ENCODE data around the gene DMBT1.

DMBT1 gene

DNA sequence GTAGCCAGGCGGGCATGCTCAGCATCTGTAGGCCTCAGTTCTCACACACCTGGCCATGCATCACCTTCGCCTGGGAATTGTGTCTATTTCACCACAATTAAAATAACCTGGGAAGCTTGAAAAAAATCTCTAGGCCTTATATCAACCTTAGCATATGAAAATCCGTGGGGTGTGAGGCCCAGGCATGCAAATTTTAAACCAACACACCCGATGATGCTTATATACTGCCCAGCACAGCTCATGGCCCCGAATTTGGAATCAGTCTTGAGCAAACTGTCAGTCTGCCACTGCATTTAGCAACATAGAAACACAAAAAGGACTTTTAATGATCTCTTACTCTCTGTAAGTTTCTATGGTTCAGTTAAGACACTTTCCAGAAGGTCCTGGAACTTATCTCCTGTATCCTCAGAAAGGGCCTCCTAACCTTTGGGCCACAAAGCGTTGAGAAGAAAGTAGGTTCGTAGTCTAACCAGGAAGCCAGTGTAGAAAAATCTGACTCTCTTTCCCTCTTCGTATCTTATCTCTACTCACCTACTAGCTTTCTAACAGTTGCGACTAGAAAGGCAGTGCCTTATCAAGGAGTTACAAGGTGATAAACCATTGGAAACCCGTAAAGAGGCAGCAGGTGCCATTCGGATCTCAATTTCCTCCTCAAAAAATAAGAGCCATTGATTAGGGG is 12.0 kb upstream of the DMBT1 start:
- no peak for DNase-seq (ENCODE audit: low read depth in 1 of 2, low spot score in 1 of 2)

DNA sequence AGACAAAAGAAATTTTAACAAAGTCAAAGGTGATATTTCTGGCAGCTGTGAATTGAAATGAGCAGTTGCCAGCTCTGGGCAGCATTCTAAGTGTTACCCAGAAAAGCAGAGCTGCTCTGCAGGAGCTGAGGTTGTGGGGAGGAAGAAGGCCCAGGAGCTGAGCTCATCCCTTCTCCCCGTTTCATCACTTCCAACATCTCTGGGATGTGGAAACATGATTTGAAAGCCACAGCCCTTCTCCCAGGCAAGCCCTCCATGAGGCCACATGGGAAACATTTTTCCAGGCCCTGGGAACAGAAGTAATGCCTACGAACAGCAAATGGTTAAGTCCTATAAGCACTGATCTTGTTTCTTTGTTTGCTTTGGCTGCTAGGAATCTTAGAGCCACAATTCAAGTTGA is 10.9 kb upstream of the DMBT1 start:
- DNase-seq (ENCODE audit: low read depth in 1 of 2, low spot score in 1 of 2) = no peak

DNA sequence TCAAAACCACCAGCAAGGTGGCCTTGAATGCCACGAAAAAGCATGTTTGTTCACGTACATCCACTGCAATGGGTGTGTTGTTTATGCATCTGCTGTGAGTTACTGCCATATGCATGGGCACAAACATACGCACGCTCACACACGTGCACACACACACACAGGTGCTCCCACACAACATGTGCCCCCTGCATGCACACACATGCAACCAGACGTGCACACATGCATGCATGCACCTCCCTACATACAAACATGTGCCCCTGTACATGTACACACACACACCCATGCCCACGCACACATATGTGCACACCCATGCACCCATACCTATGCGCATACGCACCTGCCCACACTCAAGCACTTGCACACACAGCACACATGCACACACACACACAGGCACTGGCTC is 10.1 kb upstream of the DMBT1 start:
- no peak for DNase-seq (ENCODE audit: low read depth in 1 of 2, low spot score in 1 of 2)

DNA sequence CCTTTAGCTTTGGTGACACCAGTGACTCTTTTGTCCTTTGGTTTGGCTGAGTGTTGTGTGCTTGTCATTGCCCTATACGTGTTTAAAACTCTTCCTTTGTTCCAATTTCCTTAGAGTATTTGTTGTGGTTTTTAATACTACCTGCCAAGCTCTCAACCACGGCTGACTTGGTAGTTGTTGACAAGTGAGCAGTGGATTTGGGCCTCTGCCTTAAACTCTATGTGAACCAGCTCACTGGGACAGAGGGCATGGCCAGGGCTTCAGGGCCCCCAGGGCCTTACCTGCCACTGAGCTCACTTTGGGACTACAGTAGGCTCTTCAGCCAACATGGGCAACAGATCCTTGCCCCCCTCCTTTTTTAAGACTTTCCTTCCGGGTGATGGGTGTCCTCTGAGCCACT is 9.6 kb upstream of the DMBT1 start:
- DNase-seq (ENCODE audit: low read depth in 1 of 2, low spot score in 1 of 2) = no peak

DNA sequence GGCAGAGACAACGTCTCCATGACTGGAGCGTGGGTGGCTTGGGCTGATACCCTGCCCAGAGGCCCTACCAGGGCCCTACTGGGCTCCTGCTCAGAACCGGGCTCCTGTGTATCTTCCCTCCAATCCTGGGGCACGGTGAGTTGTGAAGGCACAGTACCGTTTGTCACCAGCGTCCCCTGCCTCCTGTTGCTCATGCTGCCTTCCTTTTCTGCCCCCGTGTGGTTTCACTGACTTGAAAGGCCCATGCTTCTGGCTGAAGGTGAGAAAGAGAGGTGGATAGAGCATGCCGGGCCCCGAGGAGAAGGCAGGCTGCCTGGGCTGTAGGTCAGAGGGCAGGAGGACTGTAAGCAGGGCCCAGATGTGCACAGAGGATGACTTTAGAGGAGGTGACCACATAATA is 9.1 kb upstream of the DMBT1 start:
- peak in 1 of 2 donors; percentile 9 for DNase-seq (ENCODE audit: low read depth in 1 of 2, low spot score in 1 of 2)

DNA sequence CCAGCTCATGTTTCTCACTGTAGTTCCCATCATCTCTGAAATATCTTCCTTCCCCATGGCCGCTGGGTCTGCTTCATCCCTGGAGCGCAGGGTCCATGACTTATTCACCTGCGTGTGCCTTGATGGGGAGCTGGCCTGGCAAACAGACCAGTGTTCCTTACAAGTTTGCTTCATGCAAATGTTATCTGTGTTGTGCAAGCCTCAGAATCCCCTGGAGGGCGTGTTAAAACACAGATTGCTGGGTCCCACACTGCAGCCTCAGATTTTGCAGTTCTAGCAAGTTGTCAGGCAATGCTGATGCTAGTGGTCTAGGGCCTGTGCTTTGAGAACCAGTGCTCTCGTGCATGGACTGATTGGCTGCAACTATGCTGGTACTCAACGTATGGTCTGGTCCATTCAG is 7.2 kb upstream of the DMBT1 start:
- no peak for DNase-seq (ENCODE audit: low read depth in 1 of 2, low spot score in 1 of 2)

DNA sequence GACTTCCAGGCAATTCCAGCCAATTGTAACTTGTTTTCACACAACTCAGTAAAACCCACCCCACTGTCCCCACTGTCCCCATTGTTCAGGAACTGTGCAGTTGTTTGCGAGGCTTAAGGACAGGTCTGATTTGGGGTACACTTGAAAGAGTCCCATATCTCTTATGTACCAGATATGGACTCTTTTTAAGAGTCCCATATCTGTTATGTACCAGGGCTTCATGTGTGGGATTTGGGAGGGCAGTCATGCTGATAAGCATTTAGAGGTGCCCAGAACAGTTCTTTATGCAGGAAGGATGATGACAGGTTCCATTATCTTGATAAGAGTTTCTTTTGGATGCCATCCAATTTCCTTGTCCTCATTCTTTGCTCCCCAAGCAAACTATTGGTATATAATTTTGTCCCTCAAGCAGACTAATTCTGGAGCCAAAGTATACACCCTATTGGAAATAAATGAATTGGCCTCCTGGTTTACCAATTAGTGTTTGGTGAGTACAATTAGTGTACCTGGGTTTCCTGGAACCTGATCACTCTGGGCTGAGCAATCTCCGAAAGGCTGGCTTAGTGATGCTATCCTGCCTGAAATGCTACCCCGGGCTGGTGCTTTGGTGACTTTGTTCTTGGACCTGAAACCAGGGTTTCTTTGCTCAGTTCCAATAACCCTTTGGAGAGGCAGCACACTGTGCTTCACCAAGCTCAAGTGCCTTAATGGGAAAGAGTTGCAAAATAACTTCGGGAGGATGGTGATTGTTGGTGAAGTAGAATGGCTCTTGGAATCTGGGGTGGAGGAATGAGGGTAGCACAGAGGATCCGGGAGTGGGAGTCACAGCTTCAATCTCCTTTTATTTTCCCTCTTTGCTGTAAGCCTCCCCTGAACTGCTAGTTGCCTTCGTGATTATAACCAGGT is 6.2 kb upstream of the DMBT1 start:
- no peak for DNase-seq (ENCODE audit: low read depth in 1 of 2, low spot score in 1 of 2)

DNA sequence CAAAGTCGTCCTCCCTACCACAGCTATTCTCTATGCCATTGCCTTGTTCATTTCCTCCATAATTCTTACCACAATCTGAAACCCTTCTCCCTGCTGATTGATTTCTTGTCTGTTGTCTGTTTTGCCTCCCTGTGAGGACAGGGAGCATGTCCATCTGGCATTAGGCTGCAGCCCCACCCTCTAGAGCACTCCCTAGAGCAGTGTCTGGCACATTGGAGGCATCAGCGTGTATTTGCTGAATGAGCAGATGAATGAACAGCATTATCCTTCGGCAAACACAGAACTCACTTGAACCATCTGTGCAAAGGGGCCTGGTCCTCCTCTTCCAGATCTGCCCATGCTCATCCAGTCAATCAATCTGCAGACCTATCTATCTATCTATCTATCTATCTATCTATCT is 5.1 kb upstream of the DMBT1 start:
- no peak for DNase-seq (ENCODE audit: low read depth in 1 of 2, low spot score in 1 of 2)

DNA sequence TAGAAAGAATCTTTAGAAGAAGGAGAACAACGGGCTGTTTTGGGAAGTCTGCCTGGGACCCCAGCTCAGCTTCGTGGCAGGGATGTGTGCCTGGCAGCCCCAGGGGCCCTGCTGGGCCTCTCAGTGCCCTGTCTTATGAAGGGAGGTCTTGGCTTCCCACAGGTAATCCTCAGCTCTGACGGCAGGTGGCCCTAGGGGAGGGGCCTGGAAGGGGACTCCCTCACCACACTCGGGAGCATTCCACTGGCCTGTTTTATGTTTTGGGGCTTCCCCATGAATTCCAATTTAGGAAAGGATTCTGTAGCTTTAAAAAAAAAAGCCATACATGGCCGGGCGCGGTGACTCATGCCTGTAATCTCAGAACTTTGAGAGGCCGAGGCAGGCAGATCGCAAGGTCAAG is 3.0 kb upstream of the DMBT1 start:
- DNase-seq (ENCODE audit: low read depth in 1 of 2, low spot score in 1 of 2) = no peak

DNA sequence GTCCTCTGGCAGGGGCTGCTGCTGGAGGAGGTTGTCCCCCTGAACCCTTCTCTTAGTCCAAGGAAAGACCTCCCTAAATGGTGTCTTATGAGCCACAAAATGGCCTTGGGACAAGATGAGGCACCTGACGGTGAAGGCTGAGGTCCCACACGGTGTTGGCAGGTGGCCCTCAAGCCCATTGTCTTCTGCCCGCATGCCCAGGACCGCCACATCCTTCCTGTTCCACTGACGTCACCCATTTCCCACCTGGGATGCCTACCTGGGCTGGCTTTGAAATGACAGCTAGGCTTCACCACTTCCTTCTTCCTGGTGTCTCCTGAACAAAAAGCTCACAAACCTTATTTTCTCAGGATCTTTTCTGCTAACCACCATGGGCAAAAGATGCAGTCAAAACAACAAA is 2.1 kb upstream of the DMBT1 start:
- DNase-seq (ENCODE audit: low read depth in 1 of 2, low spot score in 1 of 2) = no peak

DNA sequence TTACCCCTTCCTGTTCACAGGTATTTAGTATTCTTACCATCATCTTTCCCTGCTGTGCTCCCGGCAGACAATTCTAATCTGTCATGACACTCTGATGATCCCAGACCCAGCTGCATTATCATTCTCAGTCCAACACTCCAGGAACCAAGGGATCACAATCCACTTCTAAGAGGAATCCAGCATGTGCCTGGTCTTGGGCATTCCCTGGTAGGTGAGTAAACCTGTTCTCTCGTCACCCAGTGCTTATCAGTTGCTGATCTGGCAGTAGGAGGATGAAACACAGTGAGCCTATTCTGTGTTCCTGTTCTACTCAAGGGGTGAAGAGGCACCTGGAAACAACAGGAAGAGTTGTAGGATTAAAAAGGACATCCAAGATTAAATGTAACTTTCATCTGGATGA is 1.3 kb upstream of the DMBT1 start:
- DNase-seq (ENCODE audit: low read depth in 1 of 2, low spot score in 1 of 2) = no peak

DNA sequence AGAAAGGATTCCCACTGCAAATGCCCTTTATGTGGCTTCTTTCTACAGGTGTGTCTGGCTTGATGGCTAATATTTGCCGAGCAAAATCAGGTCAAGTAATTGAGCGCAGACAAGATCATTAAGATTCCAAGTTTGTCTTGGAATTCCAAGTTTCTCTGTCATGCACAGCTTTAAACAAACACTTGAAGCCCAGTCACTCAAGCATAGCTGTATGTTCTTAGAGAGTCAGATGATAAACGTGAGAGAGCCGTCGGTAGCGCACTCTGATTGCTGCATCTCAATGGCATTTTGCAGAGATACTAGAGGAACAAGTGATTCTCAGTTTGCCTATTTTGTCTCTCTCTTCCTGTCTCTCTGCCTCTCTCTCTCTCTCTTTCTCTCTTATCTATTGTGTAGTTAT is 658 bp downstream of the DMBT1 start:
- DNase-seq (ENCODE audit: low read depth in 1 of 2, low spot score in 1 of 2) = no peak

DNA sequence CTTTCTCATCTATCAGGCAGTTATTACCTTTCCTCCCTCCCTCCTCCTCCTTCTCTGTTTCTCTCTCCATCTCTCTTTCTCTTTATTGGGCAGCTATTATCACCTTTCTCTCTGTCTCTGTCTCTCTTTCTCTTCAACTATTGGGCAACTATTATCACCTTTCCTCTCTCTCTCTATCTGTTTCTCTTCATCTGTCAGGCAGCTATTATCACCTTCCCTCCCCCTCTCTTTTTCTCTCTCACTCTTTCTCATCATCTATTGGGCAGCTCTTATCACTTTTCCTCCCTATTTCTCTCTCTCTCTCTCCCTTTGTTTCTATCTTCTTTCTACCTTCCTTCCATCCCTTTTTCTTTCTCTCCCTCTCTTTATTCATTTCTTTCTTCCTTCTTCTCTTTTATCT is 1.2 kb downstream of the DMBT1 start:
- DNase-seq (ENCODE audit: low read depth in 1 of 2, low spot score in 1 of 2) = no peak

DNA sequence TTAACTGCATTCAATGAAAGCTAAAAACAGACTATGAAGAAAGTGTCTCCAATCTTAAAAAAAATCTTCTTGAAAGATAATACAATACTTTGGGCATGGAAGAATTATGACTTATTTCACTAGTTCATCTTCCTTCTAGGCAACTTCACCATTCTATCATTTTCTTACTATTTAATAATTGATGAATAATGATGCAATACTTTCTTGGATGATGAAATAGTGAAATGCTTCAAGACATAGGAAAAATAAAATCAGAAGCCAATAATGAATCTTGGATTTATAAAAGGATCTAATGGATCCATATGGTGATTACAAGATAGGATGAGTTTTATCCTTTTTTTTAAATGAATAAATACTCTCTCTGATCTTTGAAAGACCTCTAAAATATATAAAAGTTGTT is 4.4 kb downstream of the DMBT1 start:
- DNase-seq (ENCODE audit: low read depth in 1 of 2, low spot score in 1 of 2) = no peak

DNA sequence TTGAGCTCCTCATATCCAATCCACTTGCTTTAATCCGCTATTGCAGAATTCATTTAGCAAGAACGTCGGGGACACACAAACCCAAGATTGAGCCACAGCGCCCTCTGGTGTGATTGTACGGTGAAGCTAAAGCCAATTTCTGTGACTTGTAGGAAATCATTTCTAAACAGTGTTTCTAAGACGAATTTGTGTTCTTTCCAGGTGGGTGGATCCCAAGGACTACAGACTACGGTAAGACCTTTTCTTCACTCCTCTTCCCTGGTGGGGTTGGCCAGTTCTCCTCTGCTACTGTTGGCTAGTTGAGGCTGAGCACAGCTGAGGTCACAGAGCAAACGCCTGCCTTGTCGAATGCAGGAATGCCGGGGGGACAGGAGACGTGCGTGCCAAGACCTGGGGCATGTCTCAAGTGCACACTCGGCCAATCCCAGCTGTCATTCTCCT is 5.2 kb downstream of the DMBT1 start:
- peak; percentile 38 to 62 for DNase-seq (ENCODE audit: low read depth in 1 of 2, low spot score in 1 of 2)

DNA sequence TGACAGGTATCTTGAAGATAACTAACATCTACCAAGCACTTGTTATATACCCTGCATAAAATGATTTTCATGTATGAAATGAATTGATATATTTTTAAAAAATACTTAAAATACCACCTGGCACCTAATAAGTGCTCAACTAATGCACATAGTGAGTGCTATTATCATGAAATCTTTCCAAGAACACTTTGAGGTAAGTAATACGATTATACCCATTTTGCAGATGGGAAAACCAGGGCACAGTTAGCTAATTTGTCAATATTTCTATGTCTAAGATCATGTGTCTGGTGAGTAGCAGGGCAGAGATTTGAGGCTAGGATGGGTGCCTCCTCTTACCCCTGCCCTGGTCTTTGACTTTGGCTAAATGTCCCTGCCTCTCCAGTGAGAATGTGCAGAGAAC is 6.1 kb downstream of the DMBT1 start:
- no peak for DNase-seq (ENCODE audit: low read depth in 1 of 2, low spot score in 1 of 2)

DNA sequence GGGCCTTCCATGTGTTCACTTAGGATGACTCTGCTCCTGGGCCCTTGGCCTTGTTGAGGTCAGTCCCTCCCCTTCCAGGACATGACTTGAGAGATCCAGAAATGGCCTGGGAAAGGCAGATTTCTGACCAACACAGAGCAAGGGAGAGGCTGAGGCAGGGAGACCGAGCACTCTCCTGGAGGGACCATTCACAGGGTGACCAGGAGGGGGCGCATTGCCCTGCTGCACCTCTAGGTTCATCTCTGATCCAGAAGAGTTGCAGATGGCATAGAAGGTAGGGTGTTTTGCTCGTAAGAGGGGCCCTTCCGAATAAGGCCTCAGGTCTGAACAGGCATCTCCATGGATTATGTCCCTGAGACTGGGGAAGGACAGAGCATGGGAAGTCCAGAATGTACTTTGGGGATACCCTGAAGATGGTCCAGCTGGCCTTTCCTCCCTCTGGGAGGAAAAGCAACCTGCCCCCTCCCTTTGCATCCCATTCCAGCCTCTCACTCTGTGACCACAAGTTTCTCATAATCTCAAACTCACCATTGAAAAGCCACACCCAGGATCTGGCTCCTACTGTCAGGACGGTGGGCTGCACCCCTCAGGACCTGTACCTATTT is 6.6 kb downstream of the DMBT1 start:
- no peak for DNase-seq (ENCODE audit: low read depth in 1 of 2, low spot score in 1 of 2)

DNA sequence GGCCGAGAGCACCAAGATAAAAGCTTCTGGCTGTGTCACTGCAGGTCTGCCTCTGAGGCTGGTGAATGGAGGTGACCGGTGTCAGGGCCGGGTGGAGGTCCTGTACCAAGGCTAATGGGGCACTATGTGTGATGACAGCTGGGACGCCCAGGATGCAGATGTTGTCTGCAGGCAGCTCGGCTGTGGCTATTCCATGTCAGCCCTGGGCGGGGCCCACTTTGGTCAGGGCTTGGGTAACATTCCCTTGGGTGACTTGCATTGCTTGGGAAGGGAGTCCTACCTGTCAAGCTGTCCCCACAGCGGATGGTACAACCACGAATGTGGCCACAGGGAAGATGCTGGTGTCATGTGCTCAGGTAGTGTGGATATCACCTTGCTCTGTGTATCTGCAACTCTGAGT is 8.0 kb downstream of the DMBT1 start:
- DNase-seq (ENCODE audit: low read depth in 1 of 2, low spot score in 1 of 2) = no peak

DNA sequence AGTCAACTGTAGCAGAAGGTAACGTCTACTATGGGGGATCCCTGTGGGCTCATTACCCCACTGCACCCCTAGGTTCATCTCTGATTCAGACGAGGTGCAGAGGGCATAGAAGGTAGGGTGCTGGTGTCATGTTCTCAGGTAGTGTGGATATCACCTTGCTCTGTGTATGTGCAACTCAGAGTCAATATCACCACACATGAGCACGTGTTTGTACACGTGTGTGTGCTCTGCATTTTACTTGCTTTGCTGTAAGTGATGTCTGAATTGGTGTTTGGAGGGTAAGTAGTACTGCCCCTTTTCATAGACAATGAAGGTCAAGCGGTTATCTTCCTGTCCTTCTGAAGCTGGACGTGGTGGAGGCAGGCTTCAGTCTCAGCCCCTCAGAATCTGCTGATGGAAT is 10.4 kb downstream of the DMBT1 start:
- DNase-seq (ENCODE audit: low read depth in 1 of 2, low spot score in 1 of 2) = no peak

DNA sequence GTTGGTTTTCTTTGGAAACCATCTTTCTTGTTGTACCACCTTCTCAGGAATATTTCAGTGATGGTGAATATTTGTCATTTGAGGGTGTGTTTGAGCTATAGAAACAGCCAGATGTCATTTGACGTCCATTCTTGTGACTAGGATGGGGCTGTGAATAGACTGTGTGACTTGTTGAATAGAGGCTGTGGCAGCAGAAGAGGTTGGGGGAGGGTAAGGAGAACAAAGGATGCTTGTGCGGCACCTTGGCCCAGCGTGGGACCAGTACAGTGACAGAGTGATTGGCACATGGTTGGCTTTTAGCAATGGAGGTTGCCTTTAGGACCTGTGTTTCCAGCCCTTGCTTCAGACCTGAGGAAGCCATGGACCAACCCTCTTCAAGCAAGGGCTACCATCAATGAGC is 11.3 kb downstream of the DMBT1 start:
- no peak for DNase-seq (ENCODE audit: low read depth in 1 of 2, low spot score in 1 of 2)

DNA sequence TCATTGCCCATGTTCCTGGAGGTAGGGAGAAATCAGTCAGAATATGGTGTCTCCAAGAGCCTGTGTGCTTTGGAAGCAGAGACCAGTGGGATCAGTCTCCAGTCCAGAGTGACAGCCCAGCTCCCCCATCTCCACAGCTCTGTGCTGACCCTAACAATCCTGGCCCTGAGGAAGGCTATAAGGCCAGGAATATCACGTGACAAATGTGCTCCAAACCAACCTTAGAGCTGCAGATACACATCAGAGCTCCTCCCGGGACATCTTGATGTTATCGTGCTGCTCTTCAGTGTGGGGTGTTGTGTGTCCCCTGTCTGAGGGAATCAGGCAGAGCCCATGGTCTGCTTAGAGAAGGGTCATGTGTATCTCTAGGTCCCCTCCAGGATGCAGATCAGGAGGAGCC is 15.2 kb downstream of the DMBT1 start:
- DNase-seq (ENCODE audit: low read depth in 1 of 2, low spot score in 1 of 2) = no peak

DNA sequence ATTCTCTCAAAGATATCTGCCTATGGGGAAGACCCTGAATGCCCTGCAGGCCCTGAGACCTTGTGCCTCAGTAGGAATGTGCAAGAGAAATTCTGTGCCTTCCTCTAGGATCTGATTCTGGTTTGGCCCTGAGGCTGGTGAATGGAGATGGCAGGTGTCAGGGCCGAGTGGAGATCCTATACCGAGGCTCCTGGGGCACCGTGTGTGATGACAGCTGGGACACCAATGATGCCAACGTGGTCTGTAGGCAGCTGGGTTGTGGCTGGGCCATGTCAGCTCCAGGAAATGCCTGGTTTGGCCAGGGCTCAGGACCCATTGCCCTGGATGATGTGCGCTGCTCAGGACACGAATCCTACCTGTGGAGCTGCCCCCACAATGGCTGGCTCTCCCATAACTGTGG is 15.7 kb downstream of the DMBT1 start:
- DNase-seq (ENCODE audit: low read depth in 1 of 2, low spot score in 1 of 2) = no peak

All from activated T-helper 1 cell treated with anti-CD3 and anti-CD28 coated beads, Interleukin-2, amount 50 U/mL, for 16 hours (primary cell).